Spleen (tissue), 11 donors: Measurements from ENCODE around the gene CCDC172. TPM values are rescaled to one million over a fixed set of nuclear protein-coding genes. Genes with fewer than 3 reads are reported as not detected.

Experiments
- DNase-seq: peaks from one replicate; pipeline ENCODE4 v3.0.0-alpha.2; 2020
- H3K27ac ChIP-seq, 8 donors: fragments of 200-600 bp; sonication (generic) in 7 of 8; 1 replicate in 4 of 8; 2 replicates in 4 of 8; pipeline versions ENCODE4 v1.5.0 to v1.8.0; 2016 to 2021; ENCODE audit warnings: inconsistent platforms in 4 of 8, mild to moderate bottlenecking in 4 of 8, moderate library complexity in 1 of 8
- H3K27me3 ChIP-seq, 7 donors: fragments of 200-600 bp; sonication (generic) in 6 of 7; replicated peaks in 1 of 7; 1 replicate in 4 of 7; 2 replicates in 3 of 7; pipeline versions ENCODE4 v1.5.0 to v1.8.0; 2016 to 2021; ENCODE audit warnings: inconsistent platforms in 3 of 7, mild to moderate bottlenecking in 1 of 7
- H3K36me3 ChIP-seq, 6 donors: fragments of 200-600 bp; sonication (generic) in 5 of 6; 1 replicate in 4 of 6; 2 replicates in 2 of 6; pipeline versions ENCODE4 v1.5.0 to v1.8.0; 2016 to 2021; ENCODE audit warnings: inconsistent platforms in 2 of 6
- H3K4me1 ChIP-seq, 6 donors: fragments of 200-600 bp; sonication (generic) in 5 of 6; 1 replicate in 3 of 6; 2 replicates in 3 of 6; pipeline versions ENCODE4 v1.5.0 to v1.8.0; 2016 to 2021; ENCODE audit warnings: inconsistent platforms in 3 of 6
- H3K4me3 ChIP-seq, 8 donors: fragments of 200-600 bp; sonication (generic) in 7 of 8; 1 replicate in 4 of 8; 2 replicates in 4 of 8; pipeline versions ENCODE4 v1.5.0 to v1.8.0; 2016 to 2021; ENCODE audit warnings: inconsistent platforms in 4 of 8, mild to moderate bottlenecking in 4 of 8, moderate library complexity in 2 of 8
- H3K9me3 ChIP-seq, 8 donors: fragments of 200-600 bp; sonication (generic) in 7 of 8; 1 replicate in 4 of 8; 2 replicates in 4 of 8; pipeline versions ENCODE4 v1.5.0 to v1.8.0; 2016 to 2021; ENCODE audit warnings: inconsistent platforms in 4 of 8
- POLR2A ChIP-seq, 3 donors: fragments of 450-650 bp; IDR thresholded peaks; one replicate each; pipeline ENCODE4 v1.5.1; 2017; ENCODE audit warnings: antibody characterized with exemption in 3 of 3, mild to moderate bottlenecking in 1 of 3
- POLR2AphosphoS5 ChIP-seq, 3 donors: sonication (generic); formaldehyde crosslinking; IDR thresholded peaks; one replicate each; pipeline ENCODE4 v1.5.1; 2017; ENCODE audit warnings: antibody characterized with exemption in 3 of 3
- WGBS, 5 donors: extraction: QIAGEN DNeasy Blood & Tissue Kit in 3 of 5; methylation state at CpG; one replicate each; pipeline versions ENCODE4 v1.1.5 to v1.1.7; 2013 to 2018; 5-methylcytosine and 5-hydroxymethylcytosine counted together
- intact Hi-C: fragments of 100-400 bp; cut with DNase I; formaldehyde crosslinking; loops from one replicate; pipeline ENCODE4 v1.15.0; 2023; ENCODE audit warnings: low total_unique reads
- polyA plus RNA-seq, 3 donors: library from polyadenylated mRNA; stranded (reverse); fragments of 200-250 nt; gene quantifications; one replicate each; pipeline ENCODE4 v1.2.1, GENCODE V29; 2013
- total RNA-seq, 7 donors: library from RNA; depleted of rRNA in 3 of 7; stranded (reverse); fragments of >200 nt in 3 of 7; fragmentation: NEBNext Ultra II Directional in 4 of 7; extraction: Animal tissue kit (Norgen Biotek cat#: 25700) in 4 of 7; gene quantifications; one replicate each; pipeline versions ENCODE4 v1.1.0 to v1.2.1, GENCODE V29; 2016 to 2021
- TF ChIP-seq, protein P1 (sequence below), 11 experiments: fragments of 200-600 bp in 7 of 11; fragments of 450-650 bp in 4 of 11; sonication (generic) in 4 of 11; IDR thresholded peaks in 8 of 11; conservative IDR thresholded peaks in 3 of 11; 1 replicate in 7 of 11; 2 replicates in 4 of 11; pipeline versions ENCODE4 v1.4.0 to v1.8.0; 2016 to 2021; ENCODE audit warnings: antibody characterized with exemption in 11 of 11, inconsistent platforms in 4 of 11, mild to moderate bottlenecking in 1 of 11
- donor health status: healthy with polysubstance abuse.
- donor health status: DM: no; HTN: no; CAD: no; lungs with moderate emphysema.
- donor health status: DM: no; HTN: no; CAD: no.
- donor health status: Bipolar disorder and iron deficiency.
- donor health status: healthy.
- donor health status: DM: no; HTN: no; CAD: no.
- donor health status: DM: yes; HTN: yes; CAD: no.

The CCDC172 gene
- total and polyA plus RNA-seq, 10 donors, result not detected

DNA sequence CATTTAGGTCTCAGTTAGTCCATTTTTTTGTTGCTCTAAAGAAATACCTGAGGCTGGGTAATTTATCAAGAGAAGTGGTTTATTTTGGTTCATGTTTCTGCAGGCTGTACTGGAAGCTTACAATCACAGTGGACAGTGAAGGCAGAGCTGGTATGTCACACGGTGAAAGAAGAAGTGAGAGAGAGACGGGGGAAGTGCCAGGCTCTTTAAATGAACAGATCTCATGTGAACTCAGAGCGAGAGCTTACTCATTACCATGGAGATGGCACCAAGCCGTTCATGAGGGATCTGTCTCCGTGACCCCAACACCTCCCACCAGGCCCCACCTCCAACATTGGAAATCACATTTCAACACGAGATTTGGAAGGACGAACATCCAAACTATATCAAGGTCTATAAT lies 84.5 kb downstream of the CCDC172 start:
- Histone ChIP-seq H3K4me1 (no peaks in the 10 kb centered on the region), H3K27ac (no peak overlapping the region), H3K27me3 (no peaks in the 10 kb centered on the region), H3K4me3 (no peak overlapping the region), H3K36me3 (no peaks in the 10 kb centered on the region), H3K9me3 (no peaks in the 10 kb centered on the region)
- WGBS, 5 donors, result 47 to 53% (median 49%) methylated on average over 7 of the region's 7 CpGs
- TF ChIP-seq POLR2A (IDR thresholded peaks at IDR 0.05), result no peak
- DNase-seq, result no peak
- intact Hi-C loops, result no loop called here

DNA sequence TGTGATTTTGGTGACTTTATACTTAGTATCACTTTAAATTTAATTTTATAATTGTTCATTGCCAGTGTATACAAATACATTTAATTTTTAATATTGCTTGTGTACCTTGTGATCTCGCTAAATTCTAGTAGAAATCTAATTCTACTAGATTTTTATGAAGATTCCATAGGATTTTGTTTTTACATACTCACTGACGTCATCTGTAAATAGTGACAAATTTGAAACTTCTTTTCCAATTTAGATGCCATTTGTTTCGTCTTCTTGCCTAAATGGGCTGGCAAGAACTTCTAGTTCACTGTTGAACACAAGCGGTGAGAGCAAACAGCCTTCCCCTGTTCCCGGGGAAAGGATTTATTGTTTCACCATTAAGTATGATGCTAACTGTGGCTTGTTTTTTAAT lies 86.1 kb downstream of the CCDC172 start:
- TF ChIP-seq POLR2A (IDR thresholded peaks at IDR 0.05) (no peak), POLR2AphosphoS5 (IDR thresholded peaks at IDR 0.05) (no peak)
- TF ChIP-seq, protein P1, sequence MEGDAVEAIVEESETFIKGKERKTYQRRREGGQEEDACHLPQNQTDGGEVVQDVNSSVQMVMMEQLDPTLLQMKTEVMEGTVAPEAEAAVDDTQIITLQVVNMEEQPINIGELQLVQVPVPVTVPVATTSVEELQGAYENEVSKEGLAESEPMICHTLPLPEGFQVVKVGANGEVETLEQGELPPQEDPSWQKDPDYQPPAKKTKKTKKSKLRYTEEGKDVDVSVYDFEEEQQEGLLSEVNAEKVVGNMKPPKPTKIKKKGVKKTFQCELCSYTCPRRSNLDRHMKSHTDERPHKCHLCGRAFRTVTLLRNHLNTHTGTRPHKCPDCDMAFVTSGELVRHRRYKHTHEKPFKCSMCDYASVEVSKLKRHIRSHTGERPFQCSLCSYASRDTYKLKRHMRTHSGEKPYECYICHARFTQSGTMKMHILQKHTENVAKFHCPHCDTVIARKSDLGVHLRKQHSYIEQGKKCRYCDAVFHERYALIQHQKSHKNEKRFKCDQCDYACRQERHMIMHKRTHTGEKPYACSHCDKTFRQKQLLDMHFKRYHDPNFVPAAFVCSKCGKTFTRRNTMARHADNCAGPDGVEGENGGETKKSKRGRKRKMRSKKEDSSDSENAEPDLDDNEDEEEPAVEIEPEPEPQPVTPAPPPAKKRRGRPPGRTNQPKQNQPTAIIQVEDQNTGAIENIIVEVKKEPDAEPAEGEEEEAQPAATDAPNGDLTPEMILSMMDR (IDR thresholded peaks at IDR 0.05 in 8 of 11, conservative IDR thresholded peaks at IDR 0.05 in 3 of 11), result no peak
- H3K4me3 ChIP-seq, result no peak overlapping the region
- H3K9me3 ChIP-seq, result no peaks in the 10 kb centered on the region
- H3K36me3 ChIP-seq, result no peaks in the 10 kb centered on the region
- WGBS, 5 donors, result 69 to 90% (median 84%) methylated on average over 5 of the region's 5 CpGs
- intact Hi-C loops, result no loop called here
- H3K4me1 ChIP-seq, result no peaks in the 10 kb centered on the region
- H3K27ac ChIP-seq, result no peak overlapping the region
- no peak for DNase-seq
- H3K27me3 ChIP-seq, result no peaks in the 10 kb centered on the region

DNA sequence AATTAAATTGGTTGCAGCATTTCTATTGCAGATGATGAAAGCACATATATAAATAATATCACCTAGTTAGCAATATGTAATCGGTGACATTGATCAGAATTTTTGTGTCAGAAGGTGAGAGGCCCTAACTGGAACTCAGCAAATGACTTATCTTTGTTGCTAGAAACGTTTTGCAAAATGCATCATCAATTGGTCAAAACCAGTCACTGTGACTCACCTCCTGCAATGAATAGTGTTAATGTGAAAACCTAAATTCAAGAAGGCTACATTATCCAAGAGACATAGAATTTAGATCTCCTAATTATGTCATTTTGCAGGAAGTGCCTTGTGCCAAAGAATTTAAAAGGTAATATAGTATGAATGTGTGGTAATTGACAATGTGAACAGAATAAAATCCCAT lies 93.6 kb downstream of the CCDC172 start:
- H3K4me1 ChIP-seq, result no peaks in the 10 kb centered on the region
- no peak for DNase-seq
- H3K4me3 ChIP-seq, result no peak overlapping the region
- no peaks in the 10 kb centered on the region for H3K27me3 ChIP-seq
- H3K27ac ChIP-seq, result no peak overlapping the region
- no peaks in the 10 kb centered on the region for H3K36me3 ChIP-seq
- 49 to 81% (median 68%) methylated on average over 2 of the region's 2 CpGs for WGBS, 5 donors
- H3K9me3 ChIP-seq, result no peaks in the 10 kb centered on the region
- TF ChIP-seq, protein P1 (IDR thresholded peaks at IDR 0.05 in 8 of 11, conservative IDR thresholded peaks at IDR 0.05 in 3 of 11), result no peak
- no peak for TF ChIP-seq POLR2AphosphoS5 (IDR thresholded peaks at IDR 0.05)
- TF ChIP-seq POLR2A (IDR thresholded peaks at IDR 0.05), result no peak
- intact Hi-C loops, result no loop called here

DNA sequence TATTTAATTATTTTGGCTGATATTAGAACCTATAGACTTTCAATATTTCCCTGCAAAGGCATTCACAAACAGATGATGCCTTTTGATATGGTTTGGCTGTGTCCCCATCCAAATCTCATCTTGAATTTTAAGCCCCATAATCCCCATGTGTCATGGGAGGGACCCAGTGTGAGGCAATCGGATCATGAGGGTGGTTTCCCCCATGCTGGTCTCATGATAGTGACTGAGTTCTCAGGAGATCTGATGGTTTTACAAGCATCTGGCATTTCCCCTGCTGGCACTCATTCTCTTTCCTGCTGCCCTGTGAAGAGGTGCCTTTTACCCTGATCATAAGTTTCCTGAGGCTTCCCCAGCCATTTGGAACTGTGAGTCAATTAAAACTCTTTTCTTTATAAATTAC lies 94.1 kb downstream of the CCDC172 start:
- Histone ChIP-seq H3K27ac (no peak overlapping the region), H3K27me3 (no peaks in the 10 kb centered on the region), H3K9me3 (no peaks in the 10 kb centered on the region), H3K4me1 (no peaks in the 10 kb centered on the region), H3K4me3 (no peak overlapping the region), H3K36me3 (no peaks in the 10 kb centered on the region)
- no peak for TF ChIP-seq POLR2AphosphoS5 (IDR thresholded peaks at IDR 0.05)
- no peak for TF ChIP-seq POLR2A (IDR thresholded peaks at IDR 0.05)
- TF ChIP-seq, protein P1 (IDR thresholded peaks at IDR 0.05 in 8 of 11, conservative IDR thresholded peaks at IDR 0.05 in 3 of 11), result no peak
- intact Hi-C loops, result no loop called here
- 64 to 90% (median 77%) methylated on average over 1 of the region's 1 CpG for WGBS, 5 donors
- no peak for DNase-seq

DNA sequence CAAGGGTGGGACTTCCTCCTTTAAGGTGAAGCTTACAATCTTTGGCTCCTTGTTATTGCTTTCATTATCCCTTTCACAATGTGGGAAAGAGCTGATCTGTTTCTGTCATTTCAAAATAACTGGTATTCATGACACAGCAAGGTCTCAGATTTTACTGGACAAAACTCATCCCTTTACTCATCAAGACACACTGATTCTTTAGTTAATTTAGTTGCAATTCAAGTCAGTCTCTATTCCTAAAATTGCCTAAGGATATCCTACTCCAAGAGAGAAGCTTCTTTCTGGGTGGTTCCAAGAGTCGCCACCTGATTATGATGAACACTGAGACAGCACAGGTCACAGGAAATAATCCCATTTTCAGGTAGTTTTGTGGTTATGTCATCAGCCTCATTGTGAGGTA lies 97.6 kb downstream of the CCDC172 start:
- no peak for DNase-seq
- Histone ChIP-seq H3K27ac (no peak overlapping the region), H3K36me3 (no peaks in the 10 kb centered on the region), H3K4me1 (no peaks in the 10 kb centered on the region), H3K27me3 (no peaks in the 10 kb centered on the region), H3K4me3 (no peak overlapping the region), H3K9me3 (no peaks in the 10 kb centered on the region)
- TF ChIP-seq, protein P1 (IDR thresholded peaks at IDR 0.05 in 8 of 11, conservative IDR thresholded peaks at IDR 0.05 in 3 of 11), result no peak
- TF ChIP-seq POLR2AphosphoS5 (IDR thresholded peaks at IDR 0.05) (no peak), POLR2A (IDR thresholded peaks at IDR 0.05) (no peak)
- intact Hi-C loops, result no loop called here
- WGBS, 5 donors, result 84 to 94% (median 91%) methylated on average over 1 of the region's 1 CpG
